Activated CD4-positive, CD25-positive, alpha-beta regulatory T cell (primary cell): Measurements from ENCODE around the gene FEM1B.
"Not testable (repeated sequence)": the region's sequence is repeated elsewhere in the genome, so short reads cannot be mapped to it uniquely, and the experiment has no call there.

ENCODE experiments used
- DNase-seq, 4 experiments: peaks; one replicate each; lab custom pipeline; 2025; lab: John Stamatoyannopoulos, UW

Gene FEM1B

DNA sequence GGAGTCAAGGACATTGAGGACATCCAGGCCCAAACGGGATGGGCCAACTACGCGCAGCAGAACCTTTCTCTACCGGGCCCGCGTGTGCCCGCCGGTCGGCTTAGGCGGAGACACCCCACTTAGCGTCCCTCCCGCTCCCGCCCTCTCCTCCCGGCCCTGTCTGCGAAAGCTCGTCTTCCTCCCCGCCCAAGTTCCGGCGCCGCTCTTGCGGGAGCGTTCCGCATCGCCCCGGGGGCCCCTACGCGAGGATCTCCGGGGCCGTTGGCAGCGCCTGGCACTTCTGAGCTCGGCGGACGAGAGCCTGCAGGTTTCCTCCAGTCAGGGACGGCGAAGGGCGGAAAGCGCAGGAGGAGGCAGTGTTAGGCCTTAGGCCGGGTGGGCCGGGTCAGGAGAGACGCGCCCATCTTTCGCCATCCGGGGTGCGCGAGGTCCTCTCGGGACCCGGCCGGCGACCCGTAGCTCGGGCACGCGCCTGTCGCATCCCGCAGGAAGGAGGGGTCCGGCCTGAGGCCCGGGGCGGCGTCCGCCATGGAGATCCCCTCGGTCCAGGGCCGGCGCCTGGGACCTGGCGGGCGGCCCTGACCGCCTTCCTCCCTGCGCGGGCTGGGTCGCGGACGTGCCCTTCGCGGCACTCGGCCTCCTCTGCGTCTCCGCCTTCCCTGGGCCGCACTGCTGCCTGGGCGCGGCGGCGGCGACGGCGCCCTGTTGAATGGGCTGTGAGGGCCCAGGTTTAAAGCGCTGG lies at the start of gene FEM1B:
FEM1B (plus strand) TSS at position 143 of the 742 bp plus-strand sequence. CDS start 673 bp downstream, outside the sequence.
- DNase-seq = peak; percentile 75 to 88 (median 84)

DNA sequence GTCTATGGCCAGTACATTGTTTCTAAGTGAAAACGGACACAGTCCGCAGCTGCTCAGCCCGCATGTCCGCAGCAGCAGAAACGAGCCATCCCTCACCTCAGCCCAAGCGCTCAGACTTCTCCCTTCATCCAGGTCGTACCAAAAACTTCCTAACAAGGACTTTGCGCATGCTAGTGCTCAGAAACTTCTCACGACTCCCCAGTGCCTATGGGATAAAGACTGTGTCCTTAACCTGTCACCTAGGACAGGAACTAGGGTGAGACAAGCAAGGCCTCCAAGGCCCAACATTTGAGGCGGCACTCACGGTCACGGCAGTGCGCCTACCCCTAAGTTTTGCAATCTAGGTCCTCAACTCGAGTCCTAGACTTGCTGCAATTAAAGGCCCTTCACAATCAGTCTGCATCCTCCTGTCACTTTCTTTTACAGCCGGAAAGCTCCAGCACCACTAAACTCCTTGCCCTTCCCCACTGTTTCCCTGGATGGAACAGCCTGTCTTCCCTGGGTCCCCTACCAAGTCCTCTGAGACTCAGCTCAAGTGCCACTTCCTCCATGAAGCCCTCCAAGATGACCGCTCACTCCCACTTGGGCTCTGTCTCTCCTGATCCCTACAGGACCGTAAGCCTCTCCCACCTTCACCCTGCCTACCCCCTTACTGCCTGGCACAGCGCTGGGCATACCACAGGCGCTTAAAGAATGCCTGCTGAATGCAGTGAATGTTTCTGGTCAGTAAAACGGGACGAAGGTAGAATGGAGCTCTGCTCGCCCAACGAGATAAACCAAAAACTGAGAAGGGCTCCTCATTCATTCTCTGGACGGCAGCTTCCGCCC lies 49.2 kb upstream of the FEM1B start:
- no peak for DNase-seq

DNA sequence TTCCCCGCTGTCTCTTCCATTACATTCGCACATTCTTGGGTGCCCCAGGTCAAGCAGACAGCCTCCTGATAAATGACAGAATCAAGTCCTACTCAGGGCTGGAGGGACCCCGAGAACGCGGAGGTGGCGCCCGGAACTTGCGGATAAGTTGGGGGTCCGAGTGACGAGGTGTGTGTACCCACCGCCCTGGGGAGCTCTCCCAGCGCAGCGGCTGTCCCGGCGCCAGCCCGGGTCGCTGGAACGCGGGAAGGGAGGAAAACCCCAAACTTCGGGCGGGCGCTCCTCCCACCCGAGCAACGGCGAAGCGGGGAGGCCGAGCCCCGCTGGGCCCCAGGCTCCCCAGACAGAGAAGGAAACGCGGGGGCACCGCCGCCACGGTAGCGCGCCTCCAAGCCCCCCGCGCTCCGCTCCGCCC lies 48.6 kb upstream of the FEM1B start:
- DNase-seq = no peak

DNA sequence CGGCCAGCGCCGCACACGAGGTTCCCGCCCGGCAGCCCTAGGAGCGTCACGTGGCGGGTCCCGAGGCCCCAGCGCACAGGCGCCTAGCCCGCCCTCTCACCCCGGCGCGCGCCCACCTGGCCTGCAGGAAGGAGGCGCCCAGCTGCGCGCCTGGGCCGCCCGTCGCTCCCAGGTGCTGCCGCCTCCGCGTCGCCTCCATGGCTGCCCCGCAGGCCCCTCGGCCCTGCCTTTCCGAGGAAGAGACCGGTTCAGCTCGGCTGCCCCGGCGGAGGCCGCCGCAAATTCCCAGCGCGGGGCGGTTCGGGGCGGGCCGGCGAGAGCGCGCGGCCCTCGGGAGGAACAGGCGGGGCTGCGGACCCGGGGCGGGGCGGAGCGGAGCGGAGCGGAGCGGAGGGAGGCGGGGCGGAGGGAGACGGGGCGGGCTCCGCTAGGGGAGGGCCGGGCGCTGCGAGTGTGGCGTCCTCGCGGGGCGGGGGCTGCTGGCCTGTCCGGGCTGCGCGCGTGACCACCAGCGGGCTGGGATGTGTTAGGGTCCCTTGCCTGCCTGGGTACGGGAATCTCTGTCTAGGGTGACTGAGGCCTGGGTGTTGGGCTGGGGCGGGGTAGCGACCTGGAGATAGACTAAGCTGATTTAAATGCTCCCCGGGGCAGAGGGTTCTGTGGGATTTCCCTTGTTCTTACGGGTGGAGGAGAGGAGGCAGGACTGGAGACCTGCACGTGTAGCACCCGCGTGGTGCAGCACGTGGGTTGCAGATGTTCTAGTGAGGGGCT lies 48.0 kb upstream of the FEM1B start, which contains the start of gene CLN6:
CLN6 (minus strand) TSS at position 343 of the 771 bp plus-strand sequence; CDS start at position 199, 144 bp downstream.
- DNase-seq = peak; percentile 68 to 75 (median 72)

DNA sequence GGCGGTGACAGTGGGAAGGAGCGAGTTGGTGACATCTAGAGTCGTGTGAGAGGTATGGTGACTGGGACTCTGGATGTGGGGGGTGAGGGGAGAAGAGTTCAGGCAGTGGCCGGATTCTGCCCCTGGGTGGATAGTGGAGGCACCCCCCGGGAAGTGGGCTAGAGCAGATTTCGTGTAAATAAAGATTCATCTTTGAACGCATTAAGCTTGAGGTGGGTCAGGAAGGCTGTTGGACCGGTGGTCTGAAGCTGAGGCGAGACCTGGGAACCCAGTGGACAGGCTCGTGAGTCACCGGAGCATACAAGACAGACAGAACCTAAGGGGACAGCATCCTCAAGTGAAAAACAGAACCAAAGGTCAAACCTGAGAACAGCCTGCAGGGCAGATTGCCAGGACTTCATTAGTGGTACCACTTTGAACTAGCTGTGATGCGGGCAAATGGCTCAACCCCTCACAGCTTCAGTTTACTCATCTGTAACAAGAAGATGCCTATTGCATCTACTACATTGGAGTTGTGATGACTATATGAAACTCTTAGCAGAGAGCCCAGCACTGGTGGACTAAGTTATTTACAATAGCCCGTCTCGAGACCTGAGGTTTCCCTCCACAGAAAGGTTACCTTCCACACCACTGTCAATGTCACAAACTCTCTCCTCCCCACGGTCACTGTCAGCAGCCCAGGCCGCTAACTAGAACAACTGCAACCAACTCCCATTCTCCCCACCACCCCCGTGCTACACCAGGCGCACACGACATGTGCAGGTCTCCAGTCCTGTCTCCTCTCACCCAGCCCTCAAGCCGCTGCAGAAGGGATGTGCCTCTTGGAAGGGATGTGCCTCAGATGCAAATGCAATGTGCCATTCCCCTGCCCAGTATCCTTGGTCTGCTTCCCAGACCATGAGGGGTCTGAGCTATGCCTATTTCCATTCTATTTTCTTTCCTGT lies 47.1 kb upstream of the FEM1B start:
- no peak for DNase-seq

DNA sequence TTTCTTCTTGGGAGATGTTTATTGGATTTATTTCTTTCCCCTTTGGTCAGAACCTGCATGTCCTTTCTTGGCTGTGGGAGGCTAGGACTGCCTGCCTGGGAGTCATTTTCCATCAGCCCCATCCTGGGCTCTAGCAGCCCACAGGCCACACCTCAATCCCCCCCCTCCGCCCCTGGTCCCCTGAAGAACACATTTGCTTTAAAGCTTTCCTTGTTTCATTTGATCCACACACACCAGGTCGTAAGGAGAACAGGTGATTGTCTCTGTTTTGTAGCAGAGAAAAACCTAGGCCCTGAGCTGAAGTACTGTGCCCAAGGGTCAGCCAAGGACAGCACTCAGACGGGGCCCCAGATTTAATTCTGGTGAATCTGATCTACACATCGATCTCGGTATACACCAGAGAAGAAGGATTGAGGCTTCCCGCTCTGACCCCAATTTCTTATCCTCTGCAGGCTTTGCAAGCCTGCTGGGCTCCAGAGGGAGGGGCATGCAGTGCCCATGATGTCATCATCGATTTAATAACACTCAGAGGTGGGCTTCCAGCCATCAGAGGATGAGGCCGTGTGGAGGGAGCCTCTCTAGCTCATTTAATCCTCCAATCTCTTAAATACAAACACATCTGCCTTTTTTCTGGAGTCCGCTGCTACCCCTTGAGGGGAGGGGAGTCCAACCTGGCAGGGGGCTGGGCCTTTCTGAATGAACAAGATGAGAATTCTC lies 46.3 kb upstream of the FEM1B start:
- DNase-seq = no peak

DNA sequence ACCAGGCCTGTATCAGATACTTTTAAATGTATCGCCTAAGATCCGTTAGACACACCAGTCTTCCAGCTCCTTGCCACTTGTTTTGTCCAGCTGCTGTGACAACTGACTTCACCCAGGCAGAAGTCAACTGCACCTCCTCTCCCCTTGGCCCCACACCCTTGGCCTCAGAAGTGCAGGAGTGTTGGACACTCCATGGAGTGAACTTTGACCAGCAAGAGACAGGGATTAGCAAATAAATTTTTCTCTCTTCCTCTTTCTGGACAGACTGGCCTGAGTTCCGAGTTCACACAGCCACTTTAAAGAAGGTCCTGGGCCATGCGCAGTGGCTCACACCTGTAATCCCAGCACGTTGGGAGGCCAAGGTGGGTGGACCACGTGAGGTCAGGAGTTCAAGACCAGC lies 45.1 kb upstream of the FEM1B start:
- DNase-seq = no peak

DNA sequence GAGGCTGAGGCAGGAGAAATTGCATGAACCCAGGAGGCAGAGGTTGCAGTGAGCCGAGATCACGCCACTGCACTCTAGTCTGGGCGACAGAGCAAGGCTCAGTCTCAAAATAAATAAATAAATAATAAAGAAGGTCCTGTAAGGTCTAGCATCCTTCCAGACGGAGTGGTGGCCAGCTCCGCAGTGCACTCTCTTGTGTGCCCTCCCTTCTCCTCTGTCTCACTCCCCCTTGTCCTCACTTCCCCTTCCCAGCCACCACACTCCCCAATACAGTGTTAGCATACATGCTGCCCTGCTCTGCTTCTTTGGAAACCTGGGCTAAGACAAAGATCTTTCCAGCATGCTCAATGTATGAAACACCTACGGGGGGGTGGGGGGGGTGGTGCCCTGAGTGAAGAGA lies 44.6 kb upstream of the FEM1B start:
- no peak for DNase-seq

DNA sequence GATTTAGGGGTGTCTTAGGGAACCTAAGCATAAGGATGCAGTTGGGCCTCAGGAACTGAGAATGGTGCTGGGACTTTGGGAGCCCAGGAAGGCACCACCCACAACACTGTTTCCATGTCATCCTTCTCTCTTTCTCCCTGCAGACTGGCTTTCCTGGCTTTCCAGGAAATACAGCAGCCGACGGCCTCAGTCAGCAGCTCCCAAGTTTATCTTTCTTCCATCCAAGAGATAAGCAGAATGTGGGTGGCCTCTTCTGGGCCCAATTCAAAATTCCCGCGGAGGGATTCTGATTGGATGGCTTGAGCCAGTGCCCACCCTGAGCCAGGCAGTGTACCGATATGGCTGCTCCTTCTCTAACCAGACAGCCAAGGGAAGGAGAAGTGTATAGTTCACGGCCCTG lies 43.5 kb upstream of the FEM1B start:
- no peak for DNase-seq

DNA sequence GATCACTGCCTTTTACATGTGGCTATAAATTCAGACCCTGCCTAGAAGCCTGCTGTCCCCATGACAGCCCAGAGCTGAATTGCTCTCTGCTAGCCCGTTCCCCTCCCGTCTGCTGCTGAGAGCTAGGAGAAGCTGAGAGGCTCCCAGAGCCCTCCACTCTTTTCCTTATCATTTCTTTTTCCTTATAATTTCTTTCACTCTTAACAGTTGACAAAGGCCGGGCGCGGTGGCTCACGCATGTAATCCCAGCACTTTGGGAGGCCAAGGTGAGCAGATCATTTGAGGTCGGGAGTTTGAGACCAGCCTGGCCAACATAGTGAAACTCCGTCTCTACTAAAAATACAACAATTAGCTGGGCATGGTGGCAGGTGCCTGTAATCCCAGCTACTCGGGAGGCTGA lies 43.0 kb upstream of the FEM1B start:
- DNase-seq = not testable (repeated sequence)

DNA sequence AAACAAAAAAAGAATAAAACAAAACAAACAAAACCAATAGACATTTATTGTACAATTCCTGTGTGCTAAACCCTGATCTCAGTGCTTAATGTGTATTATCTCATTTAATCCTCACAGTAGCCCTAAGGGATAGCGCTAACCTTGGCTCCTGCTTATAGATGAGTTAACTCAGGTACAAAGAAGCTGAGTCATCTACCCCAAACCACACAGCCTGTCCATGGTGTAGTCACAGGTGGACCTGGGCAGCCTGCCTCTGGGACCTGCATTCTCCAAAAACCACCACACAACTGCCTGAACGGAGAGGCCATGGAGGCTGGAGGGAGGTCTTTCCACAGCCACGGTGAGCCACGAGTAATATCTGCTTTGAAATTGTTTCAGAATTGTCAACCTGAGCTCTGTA lies 42.5 kb upstream of the FEM1B start:
- DNase-seq = no peak

DNA sequence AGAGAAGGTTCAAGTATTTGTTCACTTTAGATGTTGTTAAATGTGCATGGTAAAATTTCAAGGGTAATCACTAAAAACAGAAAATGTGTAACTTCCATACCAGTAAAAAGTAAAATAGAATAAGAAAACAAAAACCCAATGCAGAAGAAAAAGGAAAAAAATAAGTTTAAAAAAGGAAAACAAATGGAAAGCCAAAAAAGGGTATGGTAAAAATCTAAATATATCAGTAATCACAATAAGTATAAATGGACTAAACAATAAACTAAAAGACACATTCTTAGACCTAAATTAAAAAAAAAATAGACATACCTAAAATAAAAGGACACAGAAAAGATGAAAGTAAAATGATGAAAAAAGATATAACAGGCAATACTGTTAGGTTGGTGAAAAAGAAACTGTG lies 38.5 kb upstream of the FEM1B start:
- DNase-seq = no peak

DNA sequence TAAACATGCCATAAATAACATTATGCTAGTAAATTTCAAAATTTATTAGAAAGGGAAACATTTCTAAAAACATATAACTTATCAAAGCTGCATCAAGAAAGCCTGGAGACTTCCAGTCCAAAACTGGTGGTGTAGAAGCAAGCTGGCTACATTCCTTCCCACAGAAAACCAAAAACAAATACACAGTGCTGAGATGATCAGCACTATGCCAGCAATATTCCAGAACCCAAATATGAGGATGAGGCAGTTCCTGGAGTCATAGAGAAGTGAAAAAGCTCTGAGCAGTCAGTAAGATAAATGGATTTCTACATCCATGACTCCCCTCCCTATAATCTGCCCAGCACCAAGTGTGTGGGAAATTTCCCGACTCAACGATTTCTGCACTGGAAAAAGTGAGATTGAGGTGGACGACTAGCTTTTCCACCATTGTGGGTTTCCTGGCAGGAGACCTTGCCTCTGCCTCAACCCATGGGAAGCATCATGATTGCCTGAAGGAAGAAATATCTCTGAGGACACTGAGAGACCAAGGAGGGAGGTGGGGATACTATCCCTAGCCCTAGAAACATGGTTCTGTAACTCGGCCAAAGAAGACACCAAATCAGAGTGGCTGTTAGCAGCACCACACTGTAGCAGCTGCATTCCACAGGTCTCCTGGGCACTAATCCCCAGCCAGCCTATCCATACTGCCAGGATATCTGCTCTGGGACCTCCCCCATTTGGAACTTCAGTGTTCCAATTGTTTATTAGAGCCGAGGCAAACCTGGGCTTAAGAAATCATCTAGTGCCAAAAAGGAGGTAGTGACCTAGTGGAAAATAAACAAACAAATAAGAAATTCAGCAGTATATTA lies 36.2 kb upstream of the FEM1B start:
- no peak for DNase-seq

DNA sequence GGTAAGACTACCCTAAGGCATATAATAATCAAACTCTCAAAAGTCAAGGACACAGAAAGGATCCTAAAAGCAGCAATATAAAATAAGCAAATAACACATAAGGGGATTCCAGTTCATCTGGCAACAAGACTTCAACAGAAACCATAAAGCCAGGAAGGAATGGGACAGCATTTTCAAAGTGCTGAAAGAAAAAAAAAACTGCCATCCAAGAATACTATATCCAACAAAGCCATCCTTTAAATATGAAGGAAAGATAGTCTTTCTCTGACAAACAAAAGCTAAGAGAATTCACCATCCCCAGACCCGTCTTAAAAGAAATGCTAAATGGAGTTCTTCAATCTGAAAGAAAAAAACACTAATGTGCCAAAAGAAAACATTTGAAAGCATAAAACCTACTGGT lies 33.3 kb upstream of the FEM1B start:
- DNase-seq = no peak

DNA sequence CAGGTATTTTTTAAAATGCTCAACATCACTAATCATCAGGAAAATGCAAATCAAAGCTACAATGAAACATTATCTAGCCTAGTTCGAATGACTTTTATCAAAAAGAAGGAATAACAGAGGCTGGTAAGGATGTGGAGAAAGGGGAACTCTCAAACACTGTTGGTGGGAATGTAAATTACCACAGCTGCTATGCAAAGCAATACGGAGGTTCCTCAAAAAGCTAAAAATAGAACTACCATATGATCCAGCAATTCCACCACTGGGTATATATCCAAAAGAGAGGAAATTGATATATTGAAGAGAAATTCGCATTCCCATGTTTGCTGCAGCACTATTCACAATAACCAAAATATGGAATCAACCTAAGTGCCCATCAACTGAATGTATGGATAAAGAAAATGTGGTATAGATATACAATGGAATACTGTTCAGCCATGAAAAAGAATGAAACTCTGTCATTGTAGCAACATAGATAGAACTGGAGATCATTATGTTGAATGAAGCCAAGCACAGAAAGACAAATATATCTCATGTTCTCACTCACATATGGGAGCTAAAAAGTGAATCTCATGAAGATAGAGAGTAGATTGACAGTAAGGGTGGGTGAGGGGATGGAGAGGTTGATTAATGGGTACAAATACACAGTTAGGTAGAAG lies 28.4 kb upstream of the FEM1B start:
- DNase-seq = no peak

DNA sequence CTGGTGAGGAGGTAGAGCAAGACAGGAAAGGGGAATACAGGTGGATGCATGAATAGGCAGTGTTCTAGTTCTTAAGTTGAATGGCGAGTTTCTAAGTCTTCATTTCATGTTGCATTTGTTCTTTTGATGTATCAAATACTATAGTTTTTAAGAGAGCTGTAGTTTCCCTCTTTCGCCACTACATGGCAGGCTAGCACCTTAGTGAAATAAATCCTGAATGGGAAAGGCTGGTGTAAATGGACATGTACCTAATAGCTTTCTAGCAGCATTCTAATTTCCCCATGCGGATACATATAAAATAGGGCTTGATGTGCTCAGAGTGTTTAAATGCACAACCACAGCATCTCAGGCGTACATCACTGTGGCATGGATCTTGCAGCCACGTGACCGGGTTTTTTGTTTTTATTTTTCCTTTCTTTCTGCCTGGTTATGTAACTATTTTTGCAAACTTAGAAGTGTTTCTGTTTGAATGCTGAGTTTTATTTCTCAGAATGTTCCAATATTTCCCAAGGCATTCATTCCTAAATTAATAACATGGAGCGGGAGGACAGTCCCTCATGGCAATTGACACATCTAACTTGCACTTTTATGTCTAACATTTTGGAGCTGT lies 24.5 kb upstream of the FEM1B start:
- DNase-seq = no peak

DNA sequence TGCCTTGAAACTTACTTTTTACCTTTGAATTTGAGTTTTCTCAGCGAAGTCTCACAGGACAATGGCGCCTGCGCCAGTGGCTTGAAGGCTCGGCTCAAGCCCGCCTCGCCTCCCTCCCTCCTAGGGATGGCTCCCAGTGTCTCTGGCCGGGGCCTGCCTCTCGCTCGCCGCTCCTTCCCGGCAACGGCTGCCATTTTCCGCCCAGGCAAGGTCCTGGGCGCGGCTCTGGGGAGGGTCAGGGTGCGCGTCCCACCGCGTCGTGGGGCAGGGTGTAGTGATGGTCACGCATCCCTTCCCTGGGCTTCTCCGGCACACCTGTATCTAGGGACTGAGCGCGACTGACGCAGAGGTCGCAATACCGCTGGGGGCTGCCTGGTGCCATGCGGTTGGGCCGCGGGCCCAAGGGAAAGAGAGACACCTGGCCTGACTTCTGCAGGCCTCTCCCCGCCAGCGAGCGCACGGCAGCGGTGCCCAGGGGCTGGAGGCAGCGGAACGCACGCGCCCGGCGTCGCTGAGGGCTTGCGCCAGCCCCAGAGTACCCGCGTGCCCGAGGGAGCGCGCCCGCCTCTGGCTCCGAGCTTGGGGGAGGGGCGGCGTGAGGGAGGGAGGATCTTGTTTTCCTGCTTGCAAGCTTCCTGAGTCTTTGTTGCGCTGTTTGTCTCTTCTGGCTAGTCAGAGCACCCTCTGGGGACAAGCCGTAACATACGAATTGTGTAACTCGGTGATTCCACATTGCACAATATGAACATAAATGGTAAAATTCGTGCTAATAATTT lies 20.7 kb upstream of the FEM1B start:
- DNase-seq = no peak

DNA sequence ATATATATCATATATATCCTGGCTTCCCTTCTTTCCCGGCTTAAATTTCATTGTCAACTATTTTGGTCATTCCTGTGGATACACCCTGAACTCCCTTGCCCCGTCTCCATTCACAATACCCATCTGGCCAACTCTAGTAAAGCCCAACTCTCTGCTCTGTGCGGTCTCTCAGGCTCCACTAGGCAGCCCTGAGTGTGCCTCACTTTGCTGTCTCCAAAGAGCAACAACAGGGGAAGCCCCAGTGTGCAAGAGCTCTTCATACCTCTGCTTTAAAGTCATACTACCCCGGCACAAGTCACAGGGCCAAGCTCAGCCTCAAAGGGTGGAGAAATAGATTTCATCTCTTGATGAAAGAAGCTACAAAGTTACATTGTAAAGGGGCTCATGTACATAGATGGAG lies 18.9 kb upstream of the FEM1B start:
- DNase-seq = no peak
